ENCODE measurements around the gene C10orf95.
A peak's percentile ranks its signal among the peaks of the same experiment; 100 is the strongest.

C10orf95 gene

GRCh38 chr10:102449321-102450123 is 1.8 kb downstream of the C10orf95 start:
- DNase-seq (ENCODE audit: low read depth), result no peak
- no peak for TF ChIP-seq CTCF (conservative IDR thresholded peaks at IDR 0.05; ENCODE audit: low read depth, low read length)
- H3K4me3 ChIP-seq (ENCODE audit: low read length), result peak overlapping the region; percentile 49

- H3K4me3 ChIP-seq (ENCODE audit: low read length), result no peak overlapping the region
- DNase-seq (ENCODE audit: low read depth), result no peak
- TF ChIP-seq CTCF (conservative IDR thresholded peaks at IDR 0.05; ENCODE audit: low read depth, low read length), result no peak
Measured at GRCh38 chr10:102444851-102445250, 6.5 kb downstream of the C10orf95 start.

- no peak overlapping the region for H3K4me3 ChIP-seq (ENCODE audit: low read length)
- no peak for DNase-seq (ENCODE audit: low read depth)
- no peak for TF ChIP-seq CTCF (conservative IDR thresholded peaks at IDR 0.05; ENCODE audit: low read depth, low read length)
Measured at GRCh38 chr10:102438374-102438773, 13.0 kb downstream of the C10orf95 start.

GRCh38 chr10:102437515-102437914 is 13.8 kb downstream of the C10orf95 start:
- TF ChIP-seq CTCF (conservative IDR thresholded peaks at IDR 0.05; ENCODE audit: low read depth, low read length), result no peak
- H3K4me3 ChIP-seq (ENCODE audit: low read length), result no peak overlapping the region
- no peak for DNase-seq (ENCODE audit: low read depth)

GRCh38 chr10:102436312-102436711 is 15.0 kb downstream of the C10orf95 start:
- DNase-seq (ENCODE audit: low read depth), result no peak
- H3K4me3 ChIP-seq (ENCODE audit: low read length), result no peak overlapping the region
- TF ChIP-seq CTCF (conservative IDR thresholded peaks at IDR 0.05; ENCODE audit: low read depth, low read length), result no peak

GRCh38 chr10:102435529-102436233 is 15.7 kb downstream of the C10orf95 start:
- DNase-seq (ENCODE audit: low read depth), result no peak

More at GRCh38 chr10:102435529-102436233, 15.7 kb downstream of the C10orf95 start:
- no peak overlapping the region for H3K4me3 ChIP-seq (ENCODE audit: low read length)
- TF ChIP-seq CTCF (conservative IDR thresholded peaks at IDR 0.05; ENCODE audit: low read depth, low read length), result no peak
